Kidney capillary endothelial cell (primary cell): ENCODE data around the gene PLSCR4.
"Not testable (repeated sequence)": the region's sequence is repeated elsewhere in the genome, so short reads cannot be mapped to it uniquely, and the experiment has no call there.

ENCODE experiments used
- DNase-seq: peaks from one replicate; pipeline ENCODE4 v3.0.0-alpha.2; 2018; ENCODE audit warnings: low spot score

The PLSCR4 gene

GRCh38 chr3:146247911-146248310 lies 3.0 kb downstream of the PLSCR4 start:
- DNase-seq: no peak

GRCh38 chr3:146246526-146246925 lies 4.4 kb downstream of the PLSCR4 start:
- no peak for DNase-seq

GRCh38 chr3:146243559-146243958 lies 7.3 kb downstream of the PLSCR4 start:
- no peak for DNase-seq

- no peak for DNase-seq
Measured at GRCh38 chr3:146241523-146242240, 9.2 kb downstream of the PLSCR4 start.

- DNase-seq: no peak
Measured at GRCh38 chr3:146233487-146233886, 17.4 kb downstream of the PLSCR4 start.

GRCh38 chr3:146227486-146227885 lies 23.4 kb downstream of the PLSCR4 start:
- no peak for DNase-seq

- no peak for DNase-seq
Measured at GRCh38 chr3:146226881-146227280, 24.0 kb downstream of the PLSCR4 start.

- not testable (repeated sequence) for DNase-seq
Measured at GRCh38 chr3:146225458-146225857, 25.4 kb downstream of the PLSCR4 start.

- no peak for DNase-seq
Measured at GRCh38 chr3:146223401-146224373, 27.2 kb downstream of the PLSCR4 start.

- peak; percentile 7 for DNase-seq
Measured at GRCh38 chr3:146222204-146223046, 28.5 kb downstream of the PLSCR4 start.

- no peak for DNase-seq
Measured at GRCh38 chr3:146221276-146221675, 29.6 kb downstream of the PLSCR4 start.

- peak; percentile 61 for DNase-seq
Measured at GRCh38 chr3:146218880-146219866, 31.7 kb downstream of the PLSCR4 start.

GRCh38 chr3:146217324-146217723 lies 33.6 kb downstream of the PLSCR4 start:
- peak; percentile 24 for DNase-seq

- DNase-seq: no peak
Measured at GRCh38 chr3:146214493-146214892, 36.4 kb downstream of the PLSCR4 start.

GRCh38 chr3:146209371-146209770 lies 41.5 kb downstream of the PLSCR4 start:
- DNase-seq: no peak

- DNase-seq: no peak
Measured at GRCh38 chr3:146203776-146204175, 47.1 kb downstream of the PLSCR4 start.

GRCh38 chr3:146200461-146201220 lies 50.3 kb downstream of the PLSCR4 start:
- no peak for DNase-seq

GRCh38 chr3:146199762-146200161 lies 51.1 kb downstream of the PLSCR4 start:
- no peak for DNase-seq

- DNase-seq: no peak
Measured at GRCh38 chr3:146196789-146197188, 54.1 kb downstream of the PLSCR4 start.

GRCh38 chr3:146195605-146196004 lies 55.3 kb downstream of the PLSCR4 start:
- no peak for DNase-seq
